ENCODE measurements around the gene LIME1. TPM values are rescaled to one million over a fixed set of nuclear protein-coding genes. Genes with fewer than 3 reads are reported as not detected.
"Not testable (repeated sequence)": the region's sequence is repeated elsewhere in the genome, so short reads cannot be mapped to it uniquely, and the experiment has no call there.

The LIME1 gene
- total RNA-seq, 1 experiment from 2014 or later: 25.8 TPM

GRCh38 chr20:63774306-63774705 is 37.8 kb downstream of the LIME1 start:
- Mint-ChIP-seq H3K4me1 (ENCODE audit: low read depth, unreplicated experiment) (no peaks in the 10 kb centered on the region), H3K9me3 (ENCODE audit: low read depth, unreplicated experiment) (no peaks in the 10 kb centered on the region), H3K27me3 (ENCODE audit: unreplicated experiment) (no peaks in the 10 kb centered on the region), H3K36me3 (ENCODE audit: insufficient read depth, unreplicated experiment) (no peaks in the 10 kb centered on the region), H3K4me3 (ENCODE audit: low read depth, unreplicated experiment) (no peak overlapping the region), H3K27ac (ENCODE audit: unreplicated experiment) (no peak overlapping the region)
- CTCF ChIA-PET: no interaction called here
- no TSS peak for BruUV-seq (replicated peaks)
- DNase-seq: no peak
- intact Hi-C loops (cut with micrococcal nuclease; ENCODE audit: unreplicated experiment): no loop called here
- no peak for TF ChIP-seq CTCF (IDR thresholded peaks at IDR 0.05; ENCODE audit: unreplicated experiment)

GRCh38 chr20:63775096-63775978 is 38.9 kb downstream of the LIME1 start:
- DNase-seq: no peak
- CTCF ChIA-PET: interaction anchor here (0.9 kb wide), 1 partner anchor 11 kb away, joined by 3 read pairs; no protein-coding TSS in a partner anchor
- H3K27ac Mint-ChIP-seq (ENCODE audit: unreplicated experiment): no peak overlapping the region
- no TSS peak for BruUV-seq (replicated peaks)
- intact Hi-C loops (cut with micrococcal nuclease; ENCODE audit: unreplicated experiment): no loop called here
- H3K36me3 Mint-ChIP-seq (ENCODE audit: insufficient read depth, unreplicated experiment): no peaks in the 10 kb centered on the region
- no peaks in the 10 kb centered on the region for H3K27me3 Mint-ChIP-seq (ENCODE audit: unreplicated experiment)
- no peak overlapping the region for H3K4me3 Mint-ChIP-seq (ENCODE audit: low read depth, unreplicated experiment)
- no peaks in the 10 kb centered on the region for H3K9me3 Mint-ChIP-seq (ENCODE audit: low read depth, unreplicated experiment)
- H3K4me1 Mint-ChIP-seq (ENCODE audit: low read depth, unreplicated experiment): no peaks in the 10 kb centered on the region
- TF ChIP-seq CTCF (IDR thresholded peaks at IDR 0.05; ENCODE audit: unreplicated experiment): no peak

GRCh38 chr20:63776875-63777274 is 40.4 kb downstream of the LIME1 start:
- CTCF ChIA-PET; H3K9me3 Mint-ChIP-seq (ENCODE audit: low read depth, unreplicated experiment); DNase-seq; H3K4me1 Mint-ChIP-seq (ENCODE audit: low read depth, unreplicated experiment); H3K36me3 Mint-ChIP-seq (ENCODE audit: insufficient read depth, unreplicated experiment); BruUV-seq (replicated peaks); H3K27ac Mint-ChIP-seq (ENCODE audit: unreplicated experiment); intact Hi-C loops (cut with micrococcal nuclease; ENCODE audit: unreplicated experiment); H3K27me3 Mint-ChIP-seq (ENCODE audit: unreplicated experiment); H3K4me3 Mint-ChIP-seq (ENCODE audit: low read depth, unreplicated experiment): not testable (repeated sequence)

GRCh38 chr20:63777614-63778013 is 41.1 kb downstream of the LIME1 start:
- peaks cover 12% of the 10 kb centered on the region for H3K27me3 Mint-ChIP-seq (ENCODE audit: unreplicated experiment)
- no peaks in the 10 kb centered on the region for H3K4me1 Mint-ChIP-seq (ENCODE audit: low read depth, unreplicated experiment)
- no peaks in the 10 kb centered on the region for H3K9me3 Mint-ChIP-seq (ENCODE audit: low read depth, unreplicated experiment)
- intact Hi-C loops (cut with micrococcal nuclease; ENCODE audit: unreplicated experiment): no loop called here
- CTCF ChIA-PET: interaction anchor here (0.6 kb wide), 1 partner anchor 146 kb away, joined by 3 read pairs; no protein-coding TSS in a partner anchor
- H3K4me3 Mint-ChIP-seq (ENCODE audit: low read depth, unreplicated experiment): no peak overlapping the region
- BruUV-seq (replicated peaks): no TSS peak
- no peak for DNase-seq
- no peaks in the 10 kb centered on the region for H3K36me3 Mint-ChIP-seq (ENCODE audit: insufficient read depth, unreplicated experiment)
- TF ChIP-seq CTCF (IDR thresholded peaks at IDR 0.05; ENCODE audit: unreplicated experiment): no peak
- H3K27ac Mint-ChIP-seq (ENCODE audit: unreplicated experiment): no peak overlapping the region

Data from Calu3 (cell line).